RWPE2 (cell line): ENCODE measurements around the gene LRRC47.

ENCODE experiments used
- ATAC-seq: fragments of 200-7000 bp; cut with Tn5 transposase; 3 replicates; pipeline ENCODE4 v1.9.1; 2021; ENCODE audit warnings: low read depth
- DNase-seq: peaks from one replicate; pipeline ENCODE4 v3.0.0-alpha.2; 2020; ENCODE audit warnings: low spot score
- H3K27ac ChIP-seq: fragments of 450-650 bp; 2 replicates; pipeline ENCODE4 v1.5.1; 2017; ENCODE audit warnings: mild to moderate bottlenecking; ENCODE audit not compliant: poor library complexity, severe bottlenecking
- H3K27me3 ChIP-seq: fragments of 250-450 bp; sonication (Bioruptor Pico); 2 replicates; pipeline ENCODE4 v1.5.1; 2021; ENCODE audit warnings: mild to moderate bottlenecking, moderate library complexity; ENCODE audit not compliant: insufficient read depth, poor library complexity, severe bottlenecking
- H3K36me3 ChIP-seq: fragments of 250-450 bp; sonication (Bioruptor Pico); 2 replicates; pipeline ENCODE4 v1.5.1; 2020; ENCODE audit warnings: low read depth, mild to moderate bottlenecking, moderate library complexity
- H3K4me1 ChIP-seq: fragments of 250-450 bp; sonication (Bioruptor Pico); 2 replicates; pipeline ENCODE4 v1.5.1; 2021; ENCODE audit warnings: mild to moderate bottlenecking, moderate library complexity; ENCODE audit not compliant: insufficient read depth, poor library complexity, severe bottlenecking
- H3K4me3 ChIP-seq: fragments of 250-450 bp; sonication (Bioruptor Pico); 2 replicates; pipeline ENCODE4 v1.5.1; 2021; ENCODE audit warnings: mild to moderate bottlenecking, moderate library complexity; ENCODE audit not compliant: severe bottlenecking
- H3K9me3 ChIP-seq: fragments of 250-450 bp; sonication (Bioruptor Pico); 2 replicates; pipeline ENCODE4 v1.5.1; 2021; ENCODE audit warnings: mild to moderate bottlenecking, moderate library complexity; ENCODE audit not compliant: severe bottlenecking
- TF ChIP-seq, protein P1 (sequence below): fragments of 450-650 bp; IDR thresholded peaks from one replicate; pipeline ENCODE4 v1.5.1; 2017; ENCODE audit warnings: mild to moderate bottlenecking, moderate library complexity; ENCODE audit not compliant: poor library complexity, severe bottlenecking

LRRC47 gene

DNA sequence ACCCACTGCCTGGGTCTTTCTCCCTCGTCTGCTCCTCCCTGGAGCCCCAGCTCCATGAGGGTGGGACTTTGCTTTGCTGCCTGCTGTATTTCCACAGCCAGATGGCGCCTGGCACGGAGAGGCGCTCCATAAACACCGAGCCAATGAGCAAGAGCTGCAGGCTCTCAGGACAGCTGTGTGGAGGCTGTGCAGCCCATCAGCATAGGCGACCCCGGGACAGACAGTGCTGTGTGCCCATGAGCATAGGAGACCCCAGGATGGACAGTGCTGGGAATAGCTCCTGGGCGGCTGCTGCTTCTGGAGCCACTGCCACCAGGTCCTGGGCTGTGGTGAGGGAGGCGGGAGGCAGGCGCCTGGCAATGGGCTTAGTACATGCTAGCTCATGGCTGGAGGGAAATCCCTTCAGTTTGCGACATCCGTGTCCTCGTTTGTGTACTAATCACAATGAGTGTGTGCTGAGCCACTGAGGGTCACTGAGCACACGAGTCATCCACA is 31.6 kb upstream of the LRRC47 start:
- ATAC-seq, result no peak
- TF ChIP-seq, protein P1, sequence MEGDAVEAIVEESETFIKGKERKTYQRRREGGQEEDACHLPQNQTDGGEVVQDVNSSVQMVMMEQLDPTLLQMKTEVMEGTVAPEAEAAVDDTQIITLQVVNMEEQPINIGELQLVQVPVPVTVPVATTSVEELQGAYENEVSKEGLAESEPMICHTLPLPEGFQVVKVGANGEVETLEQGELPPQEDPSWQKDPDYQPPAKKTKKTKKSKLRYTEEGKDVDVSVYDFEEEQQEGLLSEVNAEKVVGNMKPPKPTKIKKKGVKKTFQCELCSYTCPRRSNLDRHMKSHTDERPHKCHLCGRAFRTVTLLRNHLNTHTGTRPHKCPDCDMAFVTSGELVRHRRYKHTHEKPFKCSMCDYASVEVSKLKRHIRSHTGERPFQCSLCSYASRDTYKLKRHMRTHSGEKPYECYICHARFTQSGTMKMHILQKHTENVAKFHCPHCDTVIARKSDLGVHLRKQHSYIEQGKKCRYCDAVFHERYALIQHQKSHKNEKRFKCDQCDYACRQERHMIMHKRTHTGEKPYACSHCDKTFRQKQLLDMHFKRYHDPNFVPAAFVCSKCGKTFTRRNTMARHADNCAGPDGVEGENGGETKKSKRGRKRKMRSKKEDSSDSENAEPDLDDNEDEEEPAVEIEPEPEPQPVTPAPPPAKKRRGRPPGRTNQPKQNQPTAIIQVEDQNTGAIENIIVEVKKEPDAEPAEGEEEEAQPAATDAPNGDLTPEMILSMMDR, result no peak
- no peaks in the 10 kb centered on the region for H3K9me3 ChIP-seq
- DNase-seq, result peak; percentile 21
- H3K27ac ChIP-seq, result no peak overlapping the region
- H3K36me3 ChIP-seq, result peaks cover 45% of the 10 kb centered on the region
- H3K27me3 ChIP-seq, result no peaks in the 10 kb centered on the region
- no peak overlapping the region for H3K4me3 ChIP-seq
- no peaks in the 10 kb centered on the region for H3K4me1 ChIP-seq

DNA sequence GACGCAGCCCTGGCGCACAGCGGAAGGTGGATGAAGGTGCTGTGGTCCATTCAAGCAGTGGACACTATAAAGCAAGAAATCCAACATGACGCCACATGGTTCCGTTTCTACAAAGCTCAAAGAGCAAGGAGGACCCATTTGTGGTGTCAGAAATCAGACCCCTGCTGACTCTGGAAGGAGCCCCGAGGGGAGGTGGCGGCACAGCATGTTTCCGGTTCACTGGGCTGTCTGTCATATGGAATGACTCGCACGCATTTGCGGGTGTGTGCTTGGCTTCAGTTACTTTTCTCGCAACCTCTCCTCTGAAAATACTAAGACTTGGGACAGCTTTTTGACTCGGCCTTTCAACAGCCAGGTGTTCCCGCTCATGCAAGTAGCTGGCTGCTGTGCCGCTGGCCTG is 29.1 kb upstream of the LRRC47 start:
- no peak overlapping the region for H3K4me3 ChIP-seq
- TF ChIP-seq, protein P1, result no peak
- H3K4me1 ChIP-seq, result no peaks in the 10 kb centered on the region
- H3K9me3 ChIP-seq, result no peaks in the 10 kb centered on the region
- DNase-seq, result no peak
- no peaks in the 10 kb centered on the region for H3K27me3 ChIP-seq
- peaks cover 30% of the 10 kb centered on the region for H3K36me3 ChIP-seq
- H3K27ac ChIP-seq, result no peak overlapping the region
- no peak for ATAC-seq

DNA sequence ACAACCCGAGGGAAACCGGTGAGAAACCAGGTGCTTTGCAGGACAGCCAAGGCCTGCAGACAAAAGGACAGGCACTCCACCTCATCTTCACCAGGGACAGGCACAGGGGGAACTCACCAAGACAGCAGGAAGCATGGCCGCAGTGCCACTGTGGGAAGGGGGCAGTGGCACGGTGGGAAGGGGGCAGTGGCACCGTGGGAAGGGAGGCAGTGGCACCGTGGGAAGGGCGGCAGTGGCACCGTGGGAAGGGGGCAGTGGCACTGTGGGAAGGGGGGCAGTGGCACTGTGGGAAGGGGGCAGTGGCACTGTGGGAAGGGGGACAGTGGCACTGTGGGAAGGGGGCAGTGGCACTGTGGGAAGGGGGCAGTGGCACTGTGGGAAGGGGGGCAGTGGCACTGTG is 28.4 kb upstream of the LRRC47 start:
- H3K27me3 ChIP-seq, result no peaks in the 10 kb centered on the region
- DNase-seq (no peak), ATAC-seq (no peak)
- no peaks in the 10 kb centered on the region for H3K9me3 ChIP-seq
- peaks cover 23% of the 10 kb centered on the region for H3K36me3 ChIP-seq
- H3K4me3 ChIP-seq, result no peak overlapping the region
- H3K27ac ChIP-seq, result no peak overlapping the region
- H3K4me1 ChIP-seq, result no peaks in the 10 kb centered on the region
- TF ChIP-seq, protein P1, result no peak

DNA sequence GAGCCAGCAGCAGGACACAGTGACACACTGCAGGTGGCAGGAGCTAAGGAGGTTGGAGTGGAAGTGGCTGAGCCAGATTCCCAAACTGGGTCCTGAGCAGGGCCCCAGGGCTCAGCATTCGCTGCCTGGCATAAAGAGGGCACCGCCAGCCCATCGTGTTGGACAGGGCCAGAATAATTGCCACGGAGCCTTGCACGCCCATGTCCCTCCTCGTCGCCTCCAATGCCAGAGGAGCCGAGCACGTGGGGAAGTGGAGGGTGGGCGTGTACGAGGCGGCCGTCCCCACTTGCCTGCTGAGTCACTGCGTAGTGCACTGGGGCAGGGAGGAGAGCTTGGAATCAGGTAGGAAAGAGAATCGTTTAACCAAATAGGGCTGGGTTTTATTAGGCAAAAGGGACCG is 26.1 kb upstream of the LRRC47 start:
- TF ChIP-seq, protein P1, result no peak

DNA sequence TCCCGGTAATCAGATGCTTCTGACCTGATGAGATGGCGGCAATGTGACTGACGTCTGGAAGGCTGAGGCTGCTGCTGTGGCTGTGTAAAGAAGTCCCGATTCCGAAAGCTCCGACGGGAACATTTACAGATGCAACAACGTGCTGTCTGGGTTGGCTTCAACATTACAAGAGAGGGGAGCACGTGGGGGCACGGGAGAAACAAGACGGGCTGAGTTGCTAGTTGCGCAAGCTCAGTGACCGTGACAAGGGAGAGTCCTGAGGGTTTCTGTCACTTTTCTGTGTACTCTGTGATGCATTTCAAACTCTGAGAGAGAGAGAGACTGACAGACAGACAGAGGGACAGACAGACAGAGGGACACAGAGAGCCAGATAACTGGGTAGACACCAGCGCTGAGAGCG is 25.6 kb upstream of the LRRC47 start:
- Histone ChIP-seq H3K4me3 (no peak overlapping the region), H3K9me3 (no peaks in the 10 kb centered on the region), H3K36me3 (peaks cover 18% of the 10 kb centered on the region; the same call in 1 of the 2 replicates), H3K27me3 (no peaks in the 10 kb centered on the region), H3K4me1 (no peaks in the 10 kb centered on the region), H3K27ac (no peak overlapping the region)
- no peak for DNase-seq
- TF ChIP-seq, protein P1, result no peak
- ATAC-seq, result no peak

More for the DNA sequence above, 26.1 kb upstream of the LRRC47 start:
- H3K4me1 ChIP-seq, result no peaks in the 10 kb centered on the region
- H3K27me3 ChIP-seq, result no peaks in the 10 kb centered on the region
- no peak overlapping the region for H3K4me3 ChIP-seq
- H3K9me3 ChIP-seq, result no peaks in the 10 kb centered on the region
- peaks cover 18% of the 10 kb centered on the region; the same call in 1 of the 2 replicates for H3K36me3 ChIP-seq
- no peak for DNase-seq
- H3K27ac ChIP-seq, result no peak overlapping the region
- ATAC-seq, result no peak
